IPS-18a (cell line): ENCODE measurements around the gene ZNF827.
"Not testable (repeated sequence)": the region's sequence is repeated elsewhere in the genome, so short reads cannot be mapped to it uniquely, and the experiment has no call there.

Experiments used
- H3K27ac ChIP-seq: one replicate; pipeline ENCODE4 v1.5.1; 2013; ENCODE audit warnings: low read length
- H3K27me3 ChIP-seq: one replicate; pipeline ENCODE4 v1.6.1; 2013; ENCODE audit warnings: mild to moderate bottlenecking, low read length; ENCODE audit not compliant: control insufficient read depth, insufficient read depth
- H3K36me3 ChIP-seq: one replicate; pipeline ENCODE4 v1.6.1; 2013; ENCODE audit warnings: low read depth, low read length; ENCODE audit not compliant: control insufficient read depth
- H3K4me1 ChIP-seq: one replicate; pipeline ENCODE4 v1.6.1; 2013; ENCODE audit warnings: low read depth, low read length; ENCODE audit not compliant: control insufficient read depth
- H3K4me3 ChIP-seq: one replicate; pipeline ENCODE4 v1.5.1; 2013; ENCODE audit warnings: low read length
- H3K9ac ChIP-seq: one replicate; pipeline ENCODE4 v1.6.1; 2013; ENCODE audit warnings: mild to moderate bottlenecking, low read length, moderate library complexity
- H3K9me3 ChIP-seq: one replicate; pipeline ENCODE4 v1.6.1; 2013; ENCODE audit warnings: low read depth, low read length; ENCODE audit not compliant: control insufficient read depth

ZNF827 gene

DNA sequence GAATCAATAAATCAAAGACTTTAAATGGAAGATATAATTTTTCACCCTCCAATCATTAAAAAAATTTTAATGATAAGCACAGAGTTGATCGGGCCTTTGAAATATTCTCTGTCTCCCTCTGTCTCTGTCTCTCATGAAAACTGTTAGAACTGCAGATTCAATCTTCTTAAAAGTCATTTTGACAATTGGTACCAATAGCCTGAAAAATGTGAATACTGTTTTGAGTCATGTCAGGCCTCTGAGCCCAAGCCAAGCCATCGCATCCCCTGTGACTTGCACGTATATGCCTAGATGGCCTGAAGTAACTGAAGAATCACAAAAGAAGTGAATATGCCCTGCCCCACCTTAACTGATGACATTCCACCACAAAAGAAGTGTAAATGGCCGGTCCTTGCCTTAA lies 106.2 kb downstream of the ZNF827 start:
- H3K36me3 ChIP-seq, H3K27ac ChIP-seq, H3K9me3 ChIP-seq, H3K9ac ChIP-seq, H3K4me3 ChIP-seq, H3K27me3 ChIP-seq: not testable (repeated sequence)
- peaks cover 20% of the 10 kb centered on the region for H3K4me1 ChIP-seq

- Histone ChIP-seq H3K9ac (no peak overlapping the region), H3K27ac (no peak overlapping the region), H3K4me3 (no peak overlapping the region), H3K27me3 (no peaks in the 10 kb centered on the region), H3K36me3 (no peaks in the 10 kb centered on the region), H3K4me1 (peaks cover 20% of the 10 kb centered on the region), H3K9me3 (no peaks in the 10 kb centered on the region)
These were observed 107.9 kb downstream of the ZNF827 start for GRCh38 chr4:145830699-145831098.

DNA sequence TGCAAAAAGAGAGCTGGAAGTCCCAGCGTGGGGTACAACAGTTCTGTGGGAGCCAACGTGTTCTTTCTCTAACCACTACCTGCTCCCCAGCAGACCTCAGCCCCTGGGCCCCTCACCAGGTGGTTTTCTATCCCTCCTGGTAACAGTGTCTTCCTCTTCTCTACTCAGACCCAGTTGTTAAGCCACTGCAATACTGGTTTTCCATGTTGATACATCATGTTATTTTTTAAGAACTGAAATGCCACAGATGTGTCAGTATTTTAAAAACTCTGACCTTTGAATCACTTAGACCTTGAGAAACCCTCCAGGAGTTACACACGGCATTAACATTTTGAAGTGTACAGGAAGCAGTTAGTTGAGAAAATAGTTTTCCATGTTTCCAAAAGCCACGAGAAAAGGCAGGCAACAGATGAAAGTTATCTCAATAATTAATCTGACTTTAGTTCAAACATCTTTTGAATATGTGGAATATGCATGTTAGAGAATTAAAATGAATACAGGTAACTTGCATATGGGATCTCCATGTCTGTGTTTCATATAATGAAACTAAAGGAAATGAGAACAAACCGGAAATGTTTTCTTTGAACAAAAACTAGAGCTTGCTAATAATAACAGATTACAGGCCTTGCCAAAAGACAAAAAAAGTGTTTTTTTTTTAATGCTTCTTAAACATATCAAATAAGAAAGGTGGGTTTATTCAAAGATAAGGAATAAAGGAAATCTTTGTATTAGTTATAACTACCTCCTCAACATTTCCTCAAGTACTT lies 108.8 kb downstream of the ZNF827 start:
- no peaks in the 10 kb centered on the region for H3K36me3 ChIP-seq
- H3K9ac ChIP-seq, result no peak overlapping the region
- H3K27me3 ChIP-seq, result no peaks in the 10 kb centered on the region
- H3K27ac ChIP-seq, result no peak overlapping the region
- H3K9me3 ChIP-seq, result no peaks in the 10 kb centered on the region
- H3K4me1 ChIP-seq, result peaks cover 21% of the 10 kb centered on the region
- no peak overlapping the region for H3K4me3 ChIP-seq

GRCh38 chr4:145828802-145829485 lies 109.7 kb downstream of the ZNF827 start:
- no peak overlapping the region for H3K27ac ChIP-seq
- H3K9ac ChIP-seq, result no peak overlapping the region
- H3K9me3 ChIP-seq, result no peaks in the 10 kb centered on the region
- peaks cover 29% of the 10 kb centered on the region for H3K4me1 ChIP-seq
- H3K36me3 ChIP-seq, result no peaks in the 10 kb centered on the region
- no peaks in the 10 kb centered on the region for H3K27me3 ChIP-seq
- no peak overlapping the region for H3K4me3 ChIP-seq

GRCh38 chr4:145827885-145828284 lies 110.7 kb downstream of the ZNF827 start:
- Histone ChIP-seq H3K4me3 (no peak overlapping the region), H3K27ac (no peak overlapping the region), H3K9me3 (no peaks in the 10 kb centered on the region), H3K9ac (no peak overlapping the region), H3K27me3 (no peaks in the 10 kb centered on the region), H3K4me1 (peaks cover 37% of the 10 kb centered on the region), H3K36me3 (no peaks in the 10 kb centered on the region)

DNA sequence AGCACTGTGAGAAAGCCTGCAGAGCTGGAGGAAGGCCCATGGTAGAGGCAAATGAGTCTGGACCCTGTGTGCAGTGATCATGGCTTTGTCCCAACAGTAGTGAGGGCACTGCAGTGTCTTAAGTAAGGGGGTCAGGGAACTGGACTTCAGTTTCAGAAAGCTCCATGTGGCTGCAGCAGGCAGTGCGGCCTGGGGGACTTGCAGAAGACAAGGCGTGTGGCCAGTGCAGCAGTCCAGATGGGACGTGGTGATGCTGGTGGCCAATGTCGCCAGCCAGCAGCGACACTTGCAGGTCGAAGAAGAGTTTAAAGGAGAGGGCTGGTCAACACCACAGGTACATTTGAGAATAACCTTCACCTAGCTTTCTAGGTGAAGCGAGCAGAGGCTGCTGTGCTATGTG lies 113.4 kb downstream of the ZNF827 start:
- H3K27ac ChIP-seq, result no peak overlapping the region
- H3K9ac ChIP-seq, result no peak overlapping the region
- H3K4me3 ChIP-seq, result no peak overlapping the region
- H3K4me1 ChIP-seq, result peaks cover 40% of the 10 kb centered on the region
- H3K9me3 ChIP-seq, result no peaks in the 10 kb centered on the region
- no peaks in the 10 kb centered on the region for H3K27me3 ChIP-seq
- no peaks in the 10 kb centered on the region for H3K36me3 ChIP-seq

- H3K27ac ChIP-seq, result no peak overlapping the region
- no peaks in the 10 kb centered on the region for H3K27me3 ChIP-seq
- H3K4me3 ChIP-seq, result no peak overlapping the region
- H3K4me1 ChIP-seq, result peaks cover 32% of the 10 kb centered on the region
- peaks cover 4% of the 10 kb centered on the region for H3K36me3 ChIP-seq
- H3K9me3 ChIP-seq, result no peaks in the 10 kb centered on the region
- H3K9ac ChIP-seq, result no peak overlapping the region
These were observed 114.2 kb downstream of the ZNF827 start for GRCh38 chr4:145824463-145824862.

DNA sequence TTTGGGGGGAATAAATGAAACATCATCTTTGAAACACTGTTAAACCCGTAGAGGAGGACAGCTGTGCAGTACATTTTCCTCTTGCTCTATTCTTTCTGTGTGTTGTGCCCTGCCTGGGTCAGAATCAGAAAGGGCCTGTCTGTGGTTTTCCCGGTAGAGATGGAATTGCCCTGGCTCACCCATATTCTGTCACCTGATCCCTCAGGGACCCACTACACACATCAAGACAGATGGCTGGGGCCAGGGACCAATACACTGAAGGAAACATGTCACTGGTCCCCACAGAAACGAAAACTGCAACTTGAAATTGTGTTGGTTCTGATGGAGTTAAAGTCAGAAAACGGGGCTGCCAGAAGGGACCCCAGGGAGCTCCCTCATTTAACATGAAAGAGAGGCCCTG lies 114.9 kb downstream of the ZNF827 start:
- peaks cover 5% of the 10 kb centered on the region for H3K36me3 ChIP-seq
- no peak overlapping the region for H3K27ac ChIP-seq
- H3K27me3 ChIP-seq, result no peaks in the 10 kb centered on the region
- peaks cover 31% of the 10 kb centered on the region for H3K4me1 ChIP-seq
- no peak overlapping the region for H3K9ac ChIP-seq
- H3K9me3 ChIP-seq, result no peaks in the 10 kb centered on the region
- H3K4me3 ChIP-seq, result no peak overlapping the region

DNA sequence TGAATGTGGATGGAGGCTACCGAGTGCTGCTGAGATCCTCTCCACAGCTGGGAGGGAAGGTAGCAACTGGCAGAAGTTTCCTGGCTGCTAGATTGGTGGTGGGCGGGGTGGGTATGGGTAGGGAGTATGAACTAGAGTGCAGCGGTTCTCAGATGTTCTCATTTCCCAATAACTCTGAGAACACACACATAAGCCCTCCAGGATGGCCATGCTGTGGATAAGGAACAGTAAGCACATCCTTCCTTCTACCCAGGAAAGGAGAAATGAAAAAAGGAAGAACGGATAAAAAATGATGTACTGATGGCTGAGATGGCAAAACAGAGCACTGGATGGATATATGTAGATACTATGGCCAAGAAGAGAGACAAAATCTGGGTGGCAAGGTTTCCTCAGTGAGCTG lies 116.0 kb downstream of the ZNF827 start:
- peaks cover 31% of the 10 kb centered on the region for H3K4me1 ChIP-seq
- no peak overlapping the region for H3K4me3 ChIP-seq
- H3K9me3 ChIP-seq, result no peaks in the 10 kb centered on the region
- no peaks in the 10 kb centered on the region for H3K27me3 ChIP-seq
- H3K9ac ChIP-seq, result no peak overlapping the region
- H3K27ac ChIP-seq, result no peak overlapping the region
- H3K36me3 ChIP-seq, result peaks cover 5% of the 10 kb centered on the region

GRCh38 chr4:145822181-145822580 lies 116.4 kb downstream of the ZNF827 start:
- no peak overlapping the region for H3K27ac ChIP-seq

GRCh38 chr4:145821766-145822165 lies 116.9 kb downstream of the ZNF827 start:
- no peaks in the 10 kb centered on the region for H3K9me3 ChIP-seq
- no peak overlapping the region for H3K4me3 ChIP-seq
- H3K9ac ChIP-seq, result no peak overlapping the region
- H3K27me3 ChIP-seq, result no peaks in the 10 kb centered on the region
- no peak overlapping the region for H3K27ac ChIP-seq
- peaks cover 5% of the 10 kb centered on the region for H3K36me3 ChIP-seq
- peaks cover 31% of the 10 kb centered on the region for H3K4me1 ChIP-seq

More at GRCh38 chr4:145822181-145822580, 116.4 kb downstream of the ZNF827 start:
- Histone ChIP-seq H3K4me3 (no peak overlapping the region), H3K4me1 (peaks cover 31% of the 10 kb centered on the region), H3K9me3 (no peaks in the 10 kb centered on the region), H3K36me3 (peaks cover 5% of the 10 kb centered on the region), H3K27me3 (no peaks in the 10 kb centered on the region), H3K9ac (no peak overlapping the region)

- Histone ChIP-seq H3K4me1 (peaks cover 31% of the 10 kb centered on the region), H3K27me3 (no peaks in the 10 kb centered on the region), H3K27ac (no peak overlapping the region), H3K4me3 (no peak overlapping the region), H3K9me3 (no peaks in the 10 kb centered on the region), H3K9ac (no peak overlapping the region), H3K36me3 (peaks cover 5% of the 10 kb centered on the region)
These were observed 118.2 kb downstream of the ZNF827 start for GRCh38 chr4:145820407-145820806.
